Stomach (tissue), 4 donors: Measurements from ENCODE around the gene NAPB.

ENCODE experiments used
- CTCF ChIP-seq, 7 experiments: fragments of 450-650 bp in 4 of 7; fragments of 200-600 bp in 3 of 7; sonication (generic) in 3 of 7; IDR thresholded peaks; one replicate each; pipeline ENCODE4 v1.5.1; 2016 to 2019; ENCODE audit warnings: antibody characterized with exemption in 7 of 7, control low read depth in 2 of 7, mild to moderate bottlenecking in 1 of 7
- POLR2AphosphoS5 ChIP-seq, 3 donors: sonication (generic); formaldehyde crosslinking; IDR thresholded peaks; one replicate each; pipeline ENCODE4 v1.6.1; 2016; ENCODE audit warnings: antibody characterized with exemption in 3 of 3

- TF ChIP-seq CTCF (IDR thresholded peaks at IDR 0.05) (no peak), POLR2AphosphoS5 (IDR thresholded peaks at IDR 0.05) (no peak)
Observed at GRCh38 chr20:23344336-23344735, 77.0 kb downstream of the NAPB start.
